SK-N-SH (cell line): Measurements from ENCODE around the gene FANCG.

ENCODE experiments used
- ELF1 ChIP-seq: IDR thresholded peaks from 2 replicates; pipeline ENCODE4 v1.4.0; 2012
- POLR2AphosphoS5 ChIP-seq: IDR thresholded peaks from 2 replicates; pipeline ENCODE4 v1.6.1; 2012; ENCODE audit warnings: low read depth, low read length
- TF ChIP-seq, protein P1 (sequence below): fragments of 200-600 bp; sonication (generic); IDR thresholded peaks from 2 replicates; pipeline ENCODE4 v1.6.1; 2017; ENCODE audit warnings: antibody characterized with exemption, mild to moderate bottlenecking, moderate library complexity

DNA sequence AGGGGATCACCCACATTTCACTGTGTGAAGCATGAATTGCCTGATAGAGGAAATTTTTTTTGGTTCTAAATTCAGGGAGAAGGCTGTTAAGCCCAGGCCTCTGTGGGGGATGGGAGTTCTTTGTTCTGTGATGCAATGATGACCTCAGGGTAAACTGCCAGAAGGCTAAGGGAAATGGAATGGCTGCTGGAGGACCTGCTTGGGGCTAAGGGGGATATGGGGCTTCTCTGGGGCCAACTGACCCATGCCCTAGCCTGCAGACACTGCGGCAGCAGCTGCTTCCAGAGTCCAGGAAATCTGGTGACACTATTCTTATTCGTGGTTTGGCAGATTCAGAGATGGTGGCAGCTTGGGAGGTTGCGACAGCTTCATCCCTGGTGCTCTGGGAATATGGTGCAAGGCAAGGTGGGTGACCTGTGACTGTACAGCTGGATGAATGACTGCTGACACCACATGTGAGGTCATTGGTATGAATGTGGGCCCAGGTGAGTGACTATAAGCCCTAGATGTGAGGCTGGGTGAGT, 37.6 kb downstream of the FANCG start:
- TF ChIP-seq POLR2AphosphoS5: no peak
- no peak for TF ChIP-seq ELF1
- TF ChIP-seq, protein P1, sequence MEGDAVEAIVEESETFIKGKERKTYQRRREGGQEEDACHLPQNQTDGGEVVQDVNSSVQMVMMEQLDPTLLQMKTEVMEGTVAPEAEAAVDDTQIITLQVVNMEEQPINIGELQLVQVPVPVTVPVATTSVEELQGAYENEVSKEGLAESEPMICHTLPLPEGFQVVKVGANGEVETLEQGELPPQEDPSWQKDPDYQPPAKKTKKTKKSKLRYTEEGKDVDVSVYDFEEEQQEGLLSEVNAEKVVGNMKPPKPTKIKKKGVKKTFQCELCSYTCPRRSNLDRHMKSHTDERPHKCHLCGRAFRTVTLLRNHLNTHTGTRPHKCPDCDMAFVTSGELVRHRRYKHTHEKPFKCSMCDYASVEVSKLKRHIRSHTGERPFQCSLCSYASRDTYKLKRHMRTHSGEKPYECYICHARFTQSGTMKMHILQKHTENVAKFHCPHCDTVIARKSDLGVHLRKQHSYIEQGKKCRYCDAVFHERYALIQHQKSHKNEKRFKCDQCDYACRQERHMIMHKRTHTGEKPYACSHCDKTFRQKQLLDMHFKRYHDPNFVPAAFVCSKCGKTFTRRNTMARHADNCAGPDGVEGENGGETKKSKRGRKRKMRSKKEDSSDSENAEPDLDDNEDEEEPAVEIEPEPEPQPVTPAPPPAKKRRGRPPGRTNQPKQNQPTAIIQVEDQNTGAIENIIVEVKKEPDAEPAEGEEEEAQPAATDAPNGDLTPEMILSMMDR: no peak
